Body of pancreas (tissue), 4 donors: ENCODE measurements around the gene CBLN4. TPM values are rescaled to one million over a fixed set of nuclear protein-coding genes. Genes with fewer than 3 reads are reported as not detected.

Experiments
- ATAC-seq: fragments of 150-250 bp; one replicate; pipeline ENCODE4 v1.9.1; 2016
- DNase-seq, 4 donors: peaks; one replicate each; pipeline ENCODE4 v3.0.0-alpha.2; 2019
- H3K27ac ChIP-seq, 4 donors: fragments of 200-600 bp; sonication (generic); 1 replicate in 3 of 4; 2 replicates in 1 of 4; pipeline versions ENCODE4 v1.5.1 to v1.6.1; 2016 to 2019; ENCODE audit warnings: mild to moderate bottlenecking in 1 of 4, mixed read lengths in 1 of 4, moderate library complexity in 1 of 4
- H3K27me3 ChIP-seq, 2 donors: fragments of 200-600 bp; sonication (generic); one replicate each; pipeline ENCODE4 v1.6.0; 2016; ENCODE audit warnings: mild to moderate bottlenecking in 1 of 2
- H3K36me3 ChIP-seq, 2 donors: fragments of 200-600 bp; sonication (generic); replicated peaks in 1 of 2; 2 replicates each; pipeline ENCODE4 v1.5.1; 2016; ENCODE audit warnings: low read depth in 2 of 2; ENCODE audit not compliant: insufficient read depth in 1 of 2
- H3K4me1 ChIP-seq: fragments of 200-600 bp; sonication (generic); one replicate; pipeline ENCODE4 v1.6.0; 2016
- H3K4me3 ChIP-seq, 2 donors: fragments of 200-600 bp; sonication (generic); 1 replicate in 1 of 2; 2 replicates in 1 of 2; pipeline ENCODE4 v1.5.1; 2016 to 2019
- H3K9me3 ChIP-seq, 3 donors: fragments of 200-600 bp; sonication (generic); 1 replicate in 2 of 3; 2 replicates in 1 of 3; pipeline ENCODE4 v1.5.1; 2016
- CTCF ChIP-seq, 7 experiments: fragments of 450-650 bp in 4 of 7; fragments of 200-600 bp in 3 of 7; sonication (generic) in 3 of 7; IDR thresholded peaks; one replicate each; pipeline ENCODE4 v1.5.1; 2016 to 2019; ENCODE audit warnings: antibody characterized with exemption in 7 of 7
- POLR2A ChIP-seq, 3 donors: fragments of 450-650 bp; IDR thresholded peaks; one replicate each; pipeline ENCODE4 v1.6.1; 2016; ENCODE audit warnings: antibody characterized with exemption in 3 of 3, mild to moderate bottlenecking in 2 of 3
- WGBS, 2 donors: methylation state at CpG; one replicate each; pipeline ENCODE4 v1.1.5; 2017; 5-methylcytosine and 5-hydroxymethylcytosine counted together
- intact Hi-C: fragments of 100-400 bp; cut with DNase I; formaldehyde crosslinking; loops from one replicate; pipeline ENCODE4 v1.15.1; 2023
- total RNA-seq, 2 donors: library from RNA; depleted of rRNA; stranded (reverse); fragments of >200 nt; gene quantifications; one replicate each; pipeline ENCODE4 v1.1.0, GENCODE V29; 2016

The CBLN4 gene
- total RNA-seq, 2 donors from 2014 or later, result 0.26 TPM; not detected in 1

GRCh38 chr20:55977690-55978459 lies 27.4 kb downstream of the CBLN4 start:
- Histone ChIP-seq H3K27ac (no peak overlapping the region), H3K4me3 (no peak overlapping the region), H3K36me3 (no peaks in the 10 kb centered on the region), H3K4me1 (no peaks in the 10 kb centered on the region), H3K9me3 (no peaks in the 10 kb centered on the region), H3K27me3 (no peaks in the 10 kb centered on the region)
- 26 to 32% methylated on average over 6 of the region's 6 CpGs for WGBS, 2 donors
- TF ChIP-seq CTCF (IDR thresholded peaks at IDR 0.05) (no peak), POLR2A (IDR thresholded peaks at IDR 0.05) (no peak)
- ATAC-seq, result no peak
- intact Hi-C loops, result no loop called here
- DNase-seq, result peak in 1 of 4 donors; percentile 18

- no peak for ATAC-seq
Measured at GRCh38 chr20:55974491-55975202, 30.7 kb downstream of the CBLN4 start.

GRCh38 chr20:55964790-55965189 lies 40.5 kb downstream of the CBLN4 start:
- DNase-seq (no peak), ATAC-seq (no peak)
- WGBS, 2 donors, result 38 to 46% methylated on average over 1 of the region's 1 CpG
- no peaks in the 10 kb centered on the region for H3K4me1 ChIP-seq
- no peaks in the 10 kb centered on the region for H3K9me3 ChIP-seq
- no peak overlapping the region for H3K27ac ChIP-seq
- no peaks in the 10 kb centered on the region for H3K36me3 ChIP-seq
- intact Hi-C loops, result no loop called here
- no peak overlapping the region for H3K4me3 ChIP-seq
- TF ChIP-seq POLR2A (IDR thresholded peaks at IDR 0.05), result no peak
- TF ChIP-seq CTCF (IDR thresholded peaks at IDR 0.05), result no peak
- no peaks in the 10 kb centered on the region for H3K27me3 ChIP-seq

More at GRCh38 chr20:55974491-55975202, 30.7 kb downstream of the CBLN4 start:
- Histone ChIP-seq H3K27me3 (no peaks in the 10 kb centered on the region), H3K4me1 (no peaks in the 10 kb centered on the region), H3K4me3 (no peak overlapping the region), H3K27ac (no peak overlapping the region), H3K9me3 (no peaks in the 10 kb centered on the region), H3K36me3 (no peaks in the 10 kb centered on the region)
- peak; percentile 12 to 49 (median 26) for DNase-seq
- TF ChIP-seq POLR2A (IDR thresholded peaks at IDR 0.05) (no peak), CTCF (IDR thresholded peaks at IDR 0.05) (no peak)
- intact Hi-C loops, result no loop called here
- WGBS, 2 donors, result 73 to 77% methylated on average over 2 of the region's 2 CpGs

- no peak overlapping the region for H3K4me3 ChIP-seq
- 57 to 59% methylated on average over 5 of the region's 5 CpGs for WGBS, 2 donors
- H3K9me3 ChIP-seq, result no peaks in the 10 kb centered on the region
- TF ChIP-seq CTCF (IDR thresholded peaks at IDR 0.05), result no peak
- no peak for TF ChIP-seq POLR2A (IDR thresholded peaks at IDR 0.05)
- ATAC-seq (peak; percentile 40), DNase-seq (peak in 2 of 4 donors; percentile 17 to 33)
- no peaks in the 10 kb centered on the region for H3K27me3 ChIP-seq
- intact Hi-C loops, result no loop called here
- H3K27ac ChIP-seq, result no peak overlapping the region
- no peaks in the 10 kb centered on the region for H3K36me3 ChIP-seq
- no peaks in the 10 kb centered on the region for H3K4me1 ChIP-seq
Measured at GRCh38 chr20:55961376-55962330, 43.7 kb downstream of the CBLN4 start.
